Calu3 (cell line): ENCODE data around the gene S1PR1. TPM values are rescaled to one million over a fixed set of nuclear protein-coding genes. Genes with fewer than 3 reads are reported as not detected.
"Not testable (repeated sequence)": the region's sequence is repeated elsewhere in the genome, so short reads cannot be mapped to it uniquely, and the experiment has no call there.

Source experiments
- BruUV-seq: library from RNA; stranded (reverse); fragments of 400-500 nt; replicated peaks from 2 replicates; lab custom pipeline; 2021; lab: Mats Ljungman, UMichigan
- CTCF ChIA-PET: fragments of 300-600 bp; sonication (Branson Sonifier 250); formaldehyde crosslinking; loops from one replicate; lab custom pipeline; 2022; ENCODE audit warnings: antibody characterized with exemption; lab: Charles Lee
- DNase-seq: peaks from one replicate; pipeline ENCODE4 v3.0.0; 2022
- H3K27ac Mint-ChIP-seq: one replicate; pipeline ENCODE4 v1.8.0; 2022; ENCODE audit warnings: mixed read lengths; ENCODE audit not compliant: unreplicated experiment
- H3K27me3 Mint-ChIP-seq: one replicate; pipeline ENCODE4 v1.8.0; 2022; ENCODE audit warnings: mixed read lengths; ENCODE audit not compliant: unreplicated experiment
- H3K36me3 Mint-ChIP-seq: one replicate; pipeline ENCODE4 v1.8.0; 2022; ENCODE audit warnings: mild to moderate bottlenecking, moderate library complexity, mixed read lengths; ENCODE audit not compliant: insufficient read depth, unreplicated experiment
- H3K4me1 Mint-ChIP-seq: one replicate; pipeline ENCODE4 v1.8.0; 2022; ENCODE audit warnings: mild to moderate bottlenecking, low read depth, mixed read lengths; ENCODE audit not compliant: unreplicated experiment
- H3K4me3 Mint-ChIP-seq: one replicate; pipeline ENCODE4 v1.8.0; 2022; ENCODE audit warnings: mild to moderate bottlenecking, low read depth, moderate library complexity, mixed read lengths; ENCODE audit not compliant: unreplicated experiment
- H3K9me3 Mint-ChIP-seq: one replicate; pipeline ENCODE4 v1.8.0; 2022; ENCODE audit warnings: low read depth, mixed read lengths; ENCODE audit not compliant: unreplicated experiment
- CTCF ChIP-seq: fragments of 200-600 bp; IDR thresholded peaks from one replicate; pipeline ENCODE4 v1.8.0; 2022; ENCODE audit warnings: antibody characterized with exemption; ENCODE audit not compliant: unreplicated experiment
- intact Hi-C: fragments of 100-400 bp; cut with micrococcal nuclease; formaldehyde crosslinking; loops from one replicate; pipeline ENCODE4 v1.10.0; 2022; ENCODE audit not compliant: unreplicated experiment
- total RNA-seq: library from RNA; stranded (reverse); gene quantifications from 2 replicates; pipeline ENCODE4 v1.2.3, GENCODE V29; 2022

S1PR1 gene
- total RNA-seq, 1 experiment from 2014 or later: not detected

- Mint-ChIP-seq H3K4me3 (no peak overlapping the region), H3K4me1 (no peaks in the 10 kb centered on the region), H3K36me3 (no peaks in the 10 kb centered on the region), H3K9me3 (no peaks in the 10 kb centered on the region), H3K27ac (no peak overlapping the region), H3K27me3 (no peaks in the 10 kb centered on the region)
- DNase-seq: no peak
- intact Hi-C loops: no loop called here
- BruUV-seq: no TSS peak
- CTCF ChIA-PET: no interaction called here
- TF ChIP-seq CTCF: no peak
These were observed 21.3 kb upstream of the S1PR1 start for GRCh38 chr1:101215363-101216011.

GRCh38 chr1:101216623-101217022 lies 20.2 kb upstream of the S1PR1 start:
- H3K36me3 Mint-ChIP-seq: no peaks in the 10 kb centered on the region
- no peaks in the 10 kb centered on the region for H3K27me3 Mint-ChIP-seq
- TF ChIP-seq CTCF: no peak
- intact Hi-C loops: no loop called here
- H3K27ac Mint-ChIP-seq: no peak overlapping the region
- peak; percentile 6 for DNase-seq
- no peaks in the 10 kb centered on the region for H3K4me1 Mint-ChIP-seq
- H3K4me3 Mint-ChIP-seq: no peak overlapping the region
- H3K9me3 Mint-ChIP-seq: no peaks in the 10 kb centered on the region
- BruUV-seq: no TSS peak
- CTCF ChIA-PET: no interaction called here

- H3K9me3 Mint-ChIP-seq: no peaks in the 10 kb centered on the region
- no peak overlapping the region for H3K4me3 Mint-ChIP-seq
- intact Hi-C loops: no loop called here
- no peak for TF ChIP-seq CTCF
- no peaks in the 10 kb centered on the region for H3K4me1 Mint-ChIP-seq
- CTCF ChIA-PET: no interaction called here
- H3K27ac Mint-ChIP-seq: no peak overlapping the region
- BruUV-seq: no TSS peak
- H3K27me3 Mint-ChIP-seq: no peaks in the 10 kb centered on the region
- H3K36me3 Mint-ChIP-seq: no peaks in the 10 kb centered on the region
- no peak for DNase-seq
These were observed 19.7 kb upstream of the S1PR1 start for GRCh38 chr1:101217148-101217547.

- CTCF ChIA-PET, DNase-seq, BruUV-seq, H3K4me3 Mint-ChIP-seq, H3K4me1 Mint-ChIP-seq, H3K9me3 Mint-ChIP-seq, H3K36me3 Mint-ChIP-seq, intact Hi-C loops, H3K27ac Mint-ChIP-seq, H3K27me3 Mint-ChIP-seq: not testable (repeated sequence)
These were observed 17.9 kb upstream of the S1PR1 start for GRCh38 chr1:101218968-101219367.
